Iris pigment epithelial cell (primary cell): Measurements from ENCODE around the gene SEMA4D.
A peak's percentile ranks its signal among the peaks of the same experiment; 100 is the strongest.

Source experiments
- DNase-seq: peaks from one replicate; pipeline ENCODE4 v3.0.0-alpha.2; 2011; ENCODE audit warnings: low read depth

Gene SEMA4D

GRCh38 chr9:89529243-89530035, 31.5 kb upstream of the SEMA4D start:
- DNase-seq: no peak

- DNase-seq: no peak
Observed at GRCh38 chr9:89528540-89528939, 30.6 kb upstream of the SEMA4D start.

- no peak for DNase-seq
Observed at GRCh38 chr9:89528131-89528530, 30.2 kb upstream of the SEMA4D start.

GRCh38 chr9:89527084-89527483, 29.2 kb upstream of the SEMA4D start:
- no peak for DNase-seq

- DNase-seq: no peak
Observed at GRCh38 chr9:89526667-89527066, 28.8 kb upstream of the SEMA4D start.

GRCh38 chr9:89525446-89526374, 27.8 kb upstream of the SEMA4D start:
- no peak for DNase-seq

GRCh38 chr9:89524963-89525362, 27.1 kb upstream of the SEMA4D start:
- no peak for DNase-seq

GRCh38 chr9:89523948-89524347, 26.0 kb upstream of the SEMA4D start:
- DNase-seq: no peak

- no peak for DNase-seq
Observed at GRCh38 chr9:89522959-89523285, 25.0 kb upstream of the SEMA4D start.

GRCh38 chr9:89522261-89522958, 24.5 kb upstream of the SEMA4D start:
- DNase-seq: no peak

GRCh38 chr9:89519366-89519805, 21.5 kb upstream of the SEMA4D start:
- peak; percentile 82 for DNase-seq

GRCh38 chr9:89518466-89519365, 20.8 kb upstream of the SEMA4D start:
- DNase-seq: no peak

- DNase-seq: peak; percentile 28
Observed at GRCh38 chr9:89515416-89515815, 17.5 kb upstream of the SEMA4D start.

- DNase-seq: no peak
Observed at GRCh38 chr9:89514956-89515355, 17.0 kb upstream of the SEMA4D start.

GRCh38 chr9:89514337-89514736, 16.4 kb upstream of the SEMA4D start:
- DNase-seq: no peak

GRCh38 chr9:89513837-89514236, 15.9 kb upstream of the SEMA4D start:
- no peak for DNase-seq

- no peak for DNase-seq
Observed at GRCh38 chr9:89512382-89512781, 14.5 kb upstream of the SEMA4D start.

- DNase-seq: no peak
Observed at GRCh38 chr9:89508951-89509615, 11.2 kb upstream of the SEMA4D start.

GRCh38 chr9:89505911-89506310, 8.0 kb upstream of the SEMA4D start:
- DNase-seq: peak; percentile 10

GRCh38 chr9:89505048-89505447, 7.1 kb upstream of the SEMA4D start:
- DNase-seq: no peak

- DNase-seq: no peak
Observed at GRCh38 chr9:89502671-89503070, 4.8 kb upstream of the SEMA4D start.
